HG03520 (cell line): ENCODE data around the gene MYRFL.

Experiments
- ATAC-seq: cut with Tn5 transposase; IDR thresholded peaks from one replicate; pipeline ENCODE4 v1.9.1; 2021; ENCODE audit warnings: mild to moderate bottlenecking, moderate library complexity; ENCODE audit not compliant: unreplicated experiment

Gene MYRFL

GRCh38 chr12:69896653-69897381, 71.8 kb downstream of the MYRFL start:
- ATAC-seq = no peak

GRCh38 chr12:69897744-69898143, 72.7 kb downstream of the MYRFL start:
- ATAC-seq = no peak

- ATAC-seq = no peak
Observed at GRCh38 chr12:69898236-69898635, 73.2 kb downstream of the MYRFL start.

- peak; percentile 74 for ATAC-seq
Observed at GRCh38 chr12:69900720-69901131, 75.7 kb downstream of the MYRFL start.

GRCh38 chr12:69901221-69901905, 76.3 kb downstream of the MYRFL start:
- no peak for ATAC-seq

- no peak for ATAC-seq
Observed at GRCh38 chr12:69903548-69903947, 78.5 kb downstream of the MYRFL start.

- ATAC-seq = no peak
Observed at GRCh38 chr12:69904777-69905176, 79.8 kb downstream of the MYRFL start.

- ATAC-seq = no peak
Observed at GRCh38 chr12:69905801-69906200, 80.8 kb downstream of the MYRFL start.

- peak; percentile 87 for ATAC-seq
Observed at GRCh38 chr12:69906411-69907216, 81.6 kb downstream of the MYRFL start.

- no peak for ATAC-seq
Observed at GRCh38 chr12:69908203-69908602, 83.2 kb downstream of the MYRFL start.

- no peak for ATAC-seq
Observed at GRCh38 chr12:69910694-69911093, 85.7 kb downstream of the MYRFL start.

GRCh38 chr12:69913526-69913925, 88.5 kb downstream of the MYRFL start:
- no peak for ATAC-seq

GRCh38 chr12:69915964-69916363, 90.9 kb downstream of the MYRFL start:
- no peak for ATAC-seq

GRCh38 chr12:69916544-69917235, 91.7 kb downstream of the MYRFL start:
- no peak for ATAC-seq

GRCh38 chr12:69918287-69918686, 93.3 kb downstream of the MYRFL start:
- ATAC-seq = no peak

GRCh38 chr12:69919495-69919894, 94.5 kb downstream of the MYRFL start:
- no peak for ATAC-seq

- ATAC-seq = no peak
Observed at GRCh38 chr12:69921831-69922230, 96.8 kb downstream of the MYRFL start.

- peak; percentile 46 for ATAC-seq
Observed at GRCh38 chr12:69922999-69923398, 98.0 kb downstream of the MYRFL start.

GRCh38 chr12:69925291-69925690, 100.3 kb downstream of the MYRFL start:
- no peak for ATAC-seq

GRCh38 chr12:69927164-69927563, 102.1 kb downstream of the MYRFL start:
- no peak for ATAC-seq

- no peak for ATAC-seq
Observed at GRCh38 chr12:69929125-69929524, 104.1 kb downstream of the MYRFL start.
